Large intestine (tissue), 3 donors: ENCODE results near the gene SYNJ2. TPM values are rescaled to one million over a fixed set of nuclear protein-coding genes. Genes with fewer than 3 reads are reported as not detected.

Experiments
- DNase-seq, 2 donors: peaks; one replicate each; pipeline versions ENCODE4 v3.0.0 to v3.0.0-alpha.2; 2013
- H3K27ac ChIP-seq: one replicate; pipeline ENCODE4 v1.5.1; 2013; ENCODE audit warnings: low read length
- H3K27me3 ChIP-seq: 2 replicates; pipeline ENCODE4 v1.6.1; 2013; ENCODE audit warnings: low read length; ENCODE audit not compliant: control insufficient read depth, insufficient read depth
- H3K36me3 ChIP-seq: 2 replicates; pipeline ENCODE4 v1.6.1; 2013; ENCODE audit warnings: low read length; ENCODE audit not compliant: control insufficient read depth, insufficient read depth
- H3K4me1 ChIP-seq: one replicate; pipeline ENCODE4 v1.6.1; 2013; ENCODE audit warnings: low read length; ENCODE audit not compliant: control insufficient read depth, insufficient read depth
- H3K4me3 ChIP-seq: one replicate; pipeline ENCODE4 v1.5.1; 2013; ENCODE audit warnings: low read length
- H3K9me3 ChIP-seq: one replicate; pipeline ENCODE4 v1.6.1; 2013; ENCODE audit warnings: mild to moderate bottlenecking, low read depth, low read length, moderate library complexity; ENCODE audit not compliant: control insufficient read depth
- WGBS: methylation state at CpG from one replicate; pipeline ENCODE4 v1.1.5; 2013; ENCODE audit warnings: low lambda C conversion rate; ENCODE audit not compliant: insufficient coverage; 5-methylcytosine and 5-hydroxymethylcytosine counted together
- polyA plus RNA-seq: library from polyadenylated mRNA; unstranded; fragments of 120-200 nt; gene quantifications from one replicate; pipeline ENCODE4 v1.2.1, GENCODE V29; 2013

Gene SYNJ2
- polyA plus RNA-seq, 1 donor = 14.3 TPM

DNA sequence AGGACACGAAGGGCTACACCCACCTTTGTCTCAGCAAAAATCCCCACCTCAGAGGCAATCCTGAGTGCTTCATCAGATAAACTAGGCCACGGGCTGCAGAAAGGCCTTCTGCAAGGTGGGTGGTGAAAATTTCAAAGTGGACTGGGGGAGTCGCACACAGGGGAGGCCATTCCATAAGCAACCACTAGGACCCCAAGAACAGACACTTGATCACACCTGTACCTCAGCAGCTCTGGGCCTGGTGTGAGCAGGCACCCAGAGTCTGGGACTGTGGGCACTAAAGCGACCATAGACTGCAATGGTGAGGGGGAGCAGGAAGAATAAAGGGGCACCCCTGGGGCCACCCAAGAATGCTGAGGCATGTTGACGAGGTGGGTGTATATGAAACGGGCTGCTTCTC, 133.8 kb downstream of the SYNJ2 start:
- H3K4me1 ChIP-seq = no peaks in the 10 kb centered on the region
- H3K27ac ChIP-seq = no peak overlapping the region
- peaks cover 2% of the 10 kb centered on the region for H3K36me3 ChIP-seq
- H3K4me3 ChIP-seq = no peak overlapping the region
- H3K9me3 ChIP-seq = no peaks in the 10 kb centered on the region
- no CpG with 5 or more reads among the region's 6 CpGs for WGBS
- no peaks in the 10 kb centered on the region for H3K27me3 ChIP-seq
- DNase-seq = no peak

DNA sequence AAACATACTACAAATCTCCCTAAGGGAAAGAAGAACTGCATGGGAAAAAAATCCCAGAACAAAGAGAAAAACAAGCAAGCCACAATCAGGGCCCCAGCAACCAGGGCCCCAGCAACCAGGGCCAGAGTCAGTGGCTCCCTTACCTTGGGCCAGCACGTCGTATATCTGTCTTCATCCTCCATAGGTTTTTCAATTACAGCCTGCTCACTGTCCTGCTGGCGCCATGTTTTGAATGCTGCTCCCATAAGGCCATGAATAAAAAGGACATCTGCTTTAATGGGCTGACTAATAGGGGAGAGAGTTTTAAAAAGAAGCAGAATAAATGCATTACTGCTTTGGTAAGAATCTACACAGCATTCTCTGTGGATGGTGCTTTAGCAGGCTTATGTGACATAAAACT, 137.2 kb downstream of the SYNJ2 start:
- Histone ChIP-seq H3K36me3 (no peaks in the 10 kb centered on the region), H3K4me3 (no peak overlapping the region), H3K4me1 (no peaks in the 10 kb centered on the region), H3K27me3 (no peaks in the 10 kb centered on the region), H3K27ac (no peak overlapping the region), H3K9me3 (no peaks in the 10 kb centered on the region)
- WGBS = 100% methylated on average over 1 of the region's 3 CpGs
- no peak for DNase-seq

DNA sequence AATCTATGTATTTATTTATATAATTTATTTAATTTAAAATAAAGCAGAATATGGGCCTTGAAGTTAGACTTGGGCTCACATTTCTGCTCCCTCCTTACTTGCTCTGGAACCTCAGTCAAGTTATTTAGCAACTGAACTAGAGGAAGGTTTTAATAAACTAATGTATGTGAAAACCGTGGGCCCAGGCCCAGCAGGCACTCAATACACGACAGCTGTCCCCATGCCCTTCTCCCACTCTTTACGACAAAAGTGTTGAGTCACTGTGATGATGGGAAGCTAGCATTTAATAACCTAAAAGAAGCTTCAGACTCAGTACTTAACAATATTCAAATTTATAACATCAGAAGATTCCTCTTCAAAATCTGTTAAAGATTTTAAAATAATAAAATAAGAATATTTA, 139.7 kb downstream of the SYNJ2 start:
- H3K4me1 ChIP-seq = no peaks in the 10 kb centered on the region
- H3K9me3 ChIP-seq = no peaks in the 10 kb centered on the region
- DNase-seq = no peak
- H3K27me3 ChIP-seq = no peaks in the 10 kb centered on the region
- no CpG with 5 or more reads among the region's 3 CpGs for WGBS
- no peak overlapping the region for H3K27ac ChIP-seq
- H3K36me3 ChIP-seq = peaks cover 2% of the 10 kb centered on the region
- no peak overlapping the region for H3K4me3 ChIP-seq

DNA sequence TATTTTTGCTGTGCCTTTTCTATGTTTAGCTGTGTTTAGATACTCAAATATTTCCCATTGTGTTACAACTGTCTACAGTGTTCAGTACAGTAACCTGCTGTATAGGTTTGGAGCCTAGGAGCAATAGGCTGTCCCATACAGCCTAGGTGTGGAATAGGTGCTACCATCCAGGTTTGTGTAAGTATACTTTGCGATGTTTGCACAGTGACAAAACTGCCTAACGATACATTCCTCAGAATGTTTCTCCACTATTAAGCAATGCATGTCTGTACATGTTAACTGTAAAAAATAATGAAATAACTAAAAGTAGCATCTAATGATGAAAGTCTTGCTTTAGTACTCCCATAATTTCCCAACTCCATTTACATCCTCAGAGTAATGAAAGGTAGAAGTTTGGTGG, 140.4 kb downstream of the SYNJ2 start:
- DNase-seq = no peak
- Histone ChIP-seq H3K9me3 (no peaks in the 10 kb centered on the region), H3K4me1 (no peaks in the 10 kb centered on the region), H3K27me3 (no peaks in the 10 kb centered on the region), H3K4me3 (no peak overlapping the region), H3K27ac (no peak overlapping the region), H3K36me3 (peaks cover 7% of the 10 kb centered on the region)
- no CpG with 5 or more reads among the region's 2 CpGs for WGBS

DNA sequence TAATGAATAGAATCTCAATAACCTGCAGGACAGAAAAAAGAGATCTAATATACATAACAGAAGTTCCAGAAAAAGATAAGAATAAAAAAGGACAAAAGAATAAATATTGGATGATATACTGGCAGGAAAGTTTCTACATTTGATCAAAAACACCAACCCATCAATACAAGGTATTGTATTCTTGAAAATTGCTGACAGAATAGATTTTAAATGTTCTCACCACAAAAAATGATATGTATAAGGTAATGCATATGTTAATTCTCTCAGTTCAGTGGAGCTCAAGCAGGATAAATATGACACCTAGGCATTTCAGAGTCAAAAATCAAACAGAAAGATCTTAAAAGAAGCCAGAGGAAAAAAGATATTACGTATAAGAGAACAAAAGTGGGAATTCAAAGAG, 142.6 kb downstream of the SYNJ2 start:
- no peaks in the 10 kb centered on the region for H3K9me3 ChIP-seq
- no peaks in the 10 kb centered on the region for H3K4me1 ChIP-seq
- peaks cover 7% of the 10 kb centered on the region for H3K36me3 ChIP-seq
- no peak overlapping the region for H3K27ac ChIP-seq
- DNase-seq = no peak
- no peaks in the 10 kb centered on the region for H3K27me3 ChIP-seq
- no peak overlapping the region for H3K4me3 ChIP-seq
- WGBS = 100% methylated on average over 1 of the region's 1 CpG

DNA sequence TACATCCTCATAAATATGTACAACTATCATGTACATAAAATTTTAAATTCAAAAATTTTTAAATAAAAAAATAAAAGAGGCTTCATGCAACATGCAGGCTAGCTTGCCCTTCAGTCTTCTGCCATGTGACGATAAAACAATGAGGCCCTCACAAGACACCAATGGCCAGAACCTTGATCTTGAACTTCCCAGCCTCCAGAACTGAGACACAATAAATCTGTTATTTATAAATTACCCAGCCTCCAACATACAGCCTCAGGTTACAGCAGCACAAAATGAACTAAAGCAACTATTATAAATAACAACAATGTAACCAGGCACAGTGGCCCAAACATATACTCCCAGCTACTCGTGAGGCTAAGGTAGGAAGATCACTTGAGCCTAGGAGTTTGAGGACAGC, 143.6 kb downstream of the SYNJ2 start:
- Histone ChIP-seq H3K4me3 (no peak overlapping the region), H3K27me3 (no peaks in the 10 kb centered on the region), H3K36me3 (peaks cover 7% of the 10 kb centered on the region), H3K4me1 (no peaks in the 10 kb centered on the region), H3K27ac (no peak overlapping the region), H3K9me3 (no peaks in the 10 kb centered on the region)
- no CpG with 5 or more reads among the region's 2 CpGs for WGBS
- no peak for DNase-seq

DNA sequence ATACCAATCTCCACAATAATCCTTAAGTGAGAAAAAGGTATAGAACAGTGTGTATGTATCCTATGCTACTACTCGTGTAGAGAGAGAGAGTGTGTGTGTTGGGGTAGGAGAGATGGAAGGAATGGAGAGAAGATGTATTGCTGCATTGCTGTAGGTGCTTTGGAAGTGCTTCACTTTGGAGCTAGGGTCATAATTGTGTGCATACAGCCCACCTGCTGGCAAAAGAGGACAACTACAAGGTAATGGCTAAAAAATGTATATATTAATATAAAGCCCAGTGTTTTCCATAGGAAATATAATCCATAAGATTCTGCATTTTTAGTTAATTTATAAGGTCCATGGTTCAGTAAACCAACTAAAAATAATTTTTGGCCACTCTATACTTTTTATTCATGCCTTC, 150.3 kb downstream of the SYNJ2 start:
- Histone ChIP-seq H3K27ac (no peak overlapping the region), H3K27me3 (no peaks in the 10 kb centered on the region), H3K4me1 (no peaks in the 10 kb centered on the region), H3K36me3 (no peaks in the 10 kb centered on the region), H3K4me3 (no peak overlapping the region), H3K9me3 (no peaks in the 10 kb centered on the region)
- no CpG with 5 or more reads among the region's 1 CpG for WGBS
- DNase-seq = no peak

DNA sequence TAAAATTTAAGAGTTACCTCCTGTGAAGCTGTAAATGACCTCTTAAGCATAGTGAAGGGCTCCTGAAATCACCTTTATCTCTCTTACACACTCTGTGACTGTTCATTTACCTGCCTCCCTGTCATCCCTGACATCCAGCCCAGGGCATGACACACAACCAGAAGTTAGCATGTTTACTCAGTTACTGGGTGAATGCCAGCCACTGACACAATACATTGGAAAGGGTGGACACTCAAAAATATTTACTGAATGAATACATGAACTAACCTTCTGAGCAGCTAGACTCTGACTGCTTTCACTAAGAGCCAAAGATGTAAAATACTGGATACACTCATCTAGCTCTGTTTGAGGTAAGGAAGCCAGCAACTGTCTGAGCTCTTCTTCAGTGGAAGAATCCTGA, 161.1 kb downstream of the SYNJ2 start:
- H3K27me3 ChIP-seq = no peaks in the 10 kb centered on the region
- no peak overlapping the region for H3K27ac ChIP-seq
- H3K4me3 ChIP-seq = no peak overlapping the region
- peaks cover 13% of the 10 kb centered on the region for H3K36me3 ChIP-seq
- H3K4me1 ChIP-seq = no peaks in the 10 kb centered on the region
- H3K9me3 ChIP-seq = no peaks in the 10 kb centered on the region
- DNase-seq = no peak

DNA sequence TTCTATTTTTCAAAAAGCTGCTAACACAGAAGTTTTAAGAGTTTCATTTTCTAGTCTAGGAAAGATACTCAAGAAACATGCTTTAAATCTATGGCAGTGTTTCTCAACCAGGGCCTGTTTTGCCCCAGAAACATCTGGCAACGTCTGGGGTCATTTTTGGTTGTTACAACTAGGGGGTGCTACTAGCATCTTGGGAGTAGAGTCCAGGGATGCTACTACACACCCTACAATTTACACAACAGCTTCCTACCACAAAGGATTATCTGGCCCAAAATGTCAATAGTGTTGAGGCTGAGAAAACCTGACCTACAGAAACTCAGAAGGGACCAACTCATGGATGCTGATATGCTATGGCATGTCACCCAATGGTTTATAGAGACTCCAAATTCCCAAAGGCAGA, 162.0 kb downstream of the SYNJ2 start:
- Histone ChIP-seq H3K36me3 (peaks cover 13% of the 10 kb centered on the region), H3K4me3 (no peak overlapping the region), H3K4me1 (no peaks in the 10 kb centered on the region), H3K27me3 (no peaks in the 10 kb centered on the region), H3K27ac (no peak overlapping the region), H3K9me3 (no peaks in the 10 kb centered on the region)
- no peak for DNase-seq
- WGBS = no CpG with 5 or more reads among the region's 1 CpG

Other genes starting within 250 kb of the SYNJ2 start
- gene SNX9, start 158.6 kb upstream of the SYNJ2 start, polyA plus RNA-seq = 44.6 TPM
- 6.9 TPM for gene SERAC1, start 186.4 kb downstream of the SYNJ2 start, polyA plus RNA-seq
- 15.6 TPM for gene GTF2H5, start 186.5 kb downstream of the SYNJ2 start, polyA plus RNA-seq